H9 (cell line): ENCODE data around the gene MAPK11. TPM values are rescaled to one million over a fixed set of nuclear protein-coding genes. Genes with fewer than 3 reads are reported as not detected.

ENCODE experiments used
- DNase-seq: peaks from one replicate; pipeline ENCODE4 v3.0.0-alpha.2; 2017
- H2AFZ ChIP-seq: one replicate; pipeline ENCODE4 v1.6.1; 2013; ENCODE audit warnings: mild to moderate bottlenecking, low read length, control low read depth, moderate library complexity
- H2AK5ac ChIP-seq: 2 replicates; pipeline ENCODE4 v1.6.1; 2013; ENCODE audit warnings: low read length, control low read depth, mixed read lengths; ENCODE audit not compliant: insufficient read length
- H2BK120ac ChIP-seq: one replicate; pipeline ENCODE4 v1.6.1; 2013; ENCODE audit warnings: low read depth, mild to moderate bottlenecking, low read length, control low read depth, inconsistent platforms; ENCODE audit not compliant: poor library complexity, severe bottlenecking
- H2BK12ac ChIP-seq: 2 replicates; pipeline ENCODE4 v1.6.1; 2013; ENCODE audit warnings: low read length, control low read depth, mixed read lengths, low read depth; ENCODE audit not compliant: insufficient read length
- H2BK15ac ChIP-seq: 2 replicates; pipeline ENCODE4 v1.6.1; 2013; ENCODE audit warnings: low read depth, low read length, control low read depth
- H2BK20ac ChIP-seq: one replicate; pipeline ENCODE4 v1.6.1; 2013; ENCODE audit warnings: low read depth, mild to moderate bottlenecking, low read length, control low read depth, inconsistent platforms; ENCODE audit not compliant: poor library complexity, severe bottlenecking
- H2BK5ac ChIP-seq: 2 replicates; pipeline ENCODE4 v1.6.1; 2013; ENCODE audit warnings: low read length, control low read depth, mixed read lengths; ENCODE audit not compliant: insufficient read length
- H3K14ac ChIP-seq: 2 replicates; pipeline ENCODE4 v1.6.1; 2013; ENCODE audit warnings: low read length, control low read depth; ENCODE audit not compliant: insufficient read depth
- H3K18ac ChIP-seq: 2 replicates; pipeline ENCODE4 v1.6.1; 2013; ENCODE audit warnings: low read depth, mild to moderate bottlenecking, mixed read lengths, low read length, control low read depth; ENCODE audit not compliant: insufficient read length
- H3K23ac ChIP-seq: 2 replicates; pipeline ENCODE4 v1.6.1; 2013; ENCODE audit warnings: low read length, control low read depth, mixed read lengths, low read depth; ENCODE audit not compliant: insufficient read length
- H3K23me2 ChIP-seq: 2 replicates; pipeline ENCODE4 v1.6.1; 2013; ENCODE audit warnings: low read depth, mild to moderate bottlenecking, mixed read lengths, low read length, control low read depth; ENCODE audit not compliant: insufficient read length, poor library complexity, severe bottlenecking
- H3K27ac ChIP-seq: 2 replicates; pipeline ENCODE4 v1.5.1; 2013; ENCODE audit warnings: low read length, control low read depth, mixed read lengths, low read depth; ENCODE audit not compliant: insufficient read length
- H3K27me3 ChIP-seq: 2 replicates; pipeline ENCODE4 v1.6.1; 2013; ENCODE audit warnings: low read length, control low read depth, inconsistent platforms; ENCODE audit not compliant: insufficient read depth
- H3K4ac ChIP-seq: 2 replicates; pipeline ENCODE4 v1.6.1; 2013; ENCODE audit warnings: low read depth, mild to moderate bottlenecking, control low read depth, inconsistent platforms, low read length, moderate library complexity
- H3K4me1 ChIP-seq: 2 replicates; pipeline ENCODE4 v1.6.1; 2013; ENCODE audit warnings: low read length, control low read depth, inconsistent platforms; ENCODE audit not compliant: insufficient read depth
- H3K4me2 ChIP-seq: 2 replicates; pipeline ENCODE4 v1.6.1; 2013; ENCODE audit warnings: low read length, control low read depth, mixed read lengths; ENCODE audit not compliant: insufficient read length, insufficient read depth
- H3K56ac ChIP-seq: 2 replicates; pipeline ENCODE4 v1.6.1; 2013; ENCODE audit warnings: low read depth, mild to moderate bottlenecking, mixed read lengths, low read length, control low read depth; ENCODE audit not compliant: insufficient read length
- H3K79me1 ChIP-seq: 2 replicates; pipeline ENCODE4 v1.6.1; 2013; ENCODE audit warnings: low read depth, mild to moderate bottlenecking, moderate library complexity, low read length, control low read depth, inconsistent platforms; ENCODE audit not compliant: insufficient read depth, poor library complexity, severe bottlenecking
- H3K79me2 ChIP-seq: 2 replicates; pipeline ENCODE4 v1.6.1; 2013; ENCODE audit warnings: low read length, control low read depth, inconsistent platforms; ENCODE audit not compliant: insufficient read depth
- H3K9ac ChIP-seq: 2 replicates; pipeline ENCODE4 v1.6.1; 2013; ENCODE audit warnings: low read length, control low read depth, mixed read lengths; ENCODE audit not compliant: insufficient read length; ENCODE audit errors: extremely low read depth
- H3K9me3 ChIP-seq: one replicate; pipeline ENCODE4 v1.6.1; 2013; ENCODE audit warnings: low read depth, low read length, inconsistent platforms; ENCODE audit not compliant: control insufficient read depth
- H3T11ph ChIP-seq: one replicate; pipeline ENCODE4 v1.6.1; 2013; ENCODE audit warnings: mild to moderate bottlenecking, low read length, control low read depth, inconsistent platforms
- H4K20me1 ChIP-seq: one replicate; pipeline ENCODE4 v1.6.1; 2013; ENCODE audit not compliant: control insufficient read depth, insufficient read length, insufficient read depth
- H4K5ac ChIP-seq: 2 replicates; pipeline ENCODE4 v1.6.1; 2013; ENCODE audit warnings: low read depth, mild to moderate bottlenecking, mixed read lengths, low read length, control low read depth; ENCODE audit not compliant: insufficient read length
- H4K8ac ChIP-seq: replicated peaks from 2 replicates; pipeline ENCODE4 v1.6.1; 2013; ENCODE audit warnings: low read length, control low read depth, mixed read lengths, low read depth; ENCODE audit not compliant: insufficient read length
- H4K91ac ChIP-seq: 2 replicates; pipeline ENCODE4 v1.6.1; 2013; ENCODE audit warnings: low read depth, mild to moderate bottlenecking, moderate library complexity, mixed read lengths, low read length, control low read depth; ENCODE audit not compliant: insufficient read length
- H3K27ac Mint-ChIP-seq, 3 experiments: 2 replicates in 2 of 3; 3 replicates in 1 of 3; pipeline ENCODE4 v1.8.0; 2020 to 2021; ENCODE audit warnings: mixed read lengths in 3 of 3, mild to moderate bottlenecking in 1 of 3, moderate library complexity in 1 of 3
- H3K27me3 Mint-ChIP-seq: 2 replicates; pipeline ENCODE4 v1.8.0; 2021; ENCODE audit warnings: low read depth, mild to moderate bottlenecking, moderate library complexity, mixed read lengths
- H3K36me3 Mint-ChIP-seq, 3 experiments: 2 replicates in 2 of 3; 3 replicates in 1 of 3; pipeline ENCODE4 v1.8.0; 2020 to 2021; ENCODE audit warnings: low read depth in 3 of 3, mixed read lengths in 3 of 3; ENCODE audit not compliant: insufficient read depth in 1 of 3
- H3K4me1 Mint-ChIP-seq, 2 experiments: 2 replicates each; pipeline ENCODE4 v1.8.0; 2020; ENCODE audit warnings: mixed read lengths in 2 of 2
- H3K4me3 Mint-ChIP-seq, 2 experiments: 2 replicates in 1 of 2; 3 replicates in 1 of 2; pipeline ENCODE4 v1.8.0; 2020 to 2021; ENCODE audit warnings: mild to moderate bottlenecking in 2 of 2, mixed read lengths in 2 of 2, moderate library complexity in 1 of 2
- H3K9me3 Mint-ChIP-seq, 2 experiments: 2 replicates in 1 of 2; 3 replicates in 1 of 2; pipeline ENCODE4 v1.8.0; 2020; ENCODE audit warnings: mild to moderate bottlenecking in 2 of 2, mixed read lengths in 2 of 2, moderate library complexity in 1 of 2
- WGBS: extraction: QIAGEN DNeasy Blood & Tissue Kit; methylation state at CpG from one replicate; pipeline ENCODE4 v1.1.7; 2013; ENCODE audit warnings: missing lambda C conversion rate, low lambda C conversion rate, mixed read lengths; ENCODE audit not compliant: insufficient read length; ENCODE audit errors: extremely low coverage; 5-methylcytosine and 5-hydroxymethylcytosine counted together
- total RNA-seq: library from RNA; stranded (reverse); gene quantifications from 2 replicates; pipeline ENCODE4 v1.2.1, GENCODE V29; 2021
- TF ChIP-seq, protein P1 (sequence below): fragments of 200-600 bp; sonication (generic); conservative IDR thresholded peaks from 3 replicates; pipeline ENCODE4 v1.8.0; 2021; ENCODE audit warnings: antibody characterized with exemption, mild to moderate bottlenecking

Gene MAPK11
- total RNA-seq, 1 experiment from 2014 or later: 1.5 TPM

- H4K20me1 ChIP-seq: no peaks in the 10 kb centered on the region
- no peak overlapping the region for H3K18ac ChIP-seq
- no peak overlapping the region for H2BK15ac ChIP-seq
- no peak overlapping the region for H3T11ph ChIP-seq
- peaks cover 18 to 21% of the 10 kb centered on the region in 2 experiments for H3K4me1 Mint-ChIP-seq
- H3K14ac ChIP-seq: no peak overlapping the region
- no peak overlapping the region for H3K56ac ChIP-seq
- H3K27ac ChIP-seq: no peak overlapping the region
- H3K23me2 ChIP-seq: peaks cover 5% of the 10 kb centered on the region
- no peak overlapping the region for H3K4me2 ChIP-seq
- H3K27ac Mint-ChIP-seq: peak overlapping the region in 1 of 3 experiments; percentile 62; a peak in 1 of 7 replicates
- TF ChIP-seq, protein P1, sequence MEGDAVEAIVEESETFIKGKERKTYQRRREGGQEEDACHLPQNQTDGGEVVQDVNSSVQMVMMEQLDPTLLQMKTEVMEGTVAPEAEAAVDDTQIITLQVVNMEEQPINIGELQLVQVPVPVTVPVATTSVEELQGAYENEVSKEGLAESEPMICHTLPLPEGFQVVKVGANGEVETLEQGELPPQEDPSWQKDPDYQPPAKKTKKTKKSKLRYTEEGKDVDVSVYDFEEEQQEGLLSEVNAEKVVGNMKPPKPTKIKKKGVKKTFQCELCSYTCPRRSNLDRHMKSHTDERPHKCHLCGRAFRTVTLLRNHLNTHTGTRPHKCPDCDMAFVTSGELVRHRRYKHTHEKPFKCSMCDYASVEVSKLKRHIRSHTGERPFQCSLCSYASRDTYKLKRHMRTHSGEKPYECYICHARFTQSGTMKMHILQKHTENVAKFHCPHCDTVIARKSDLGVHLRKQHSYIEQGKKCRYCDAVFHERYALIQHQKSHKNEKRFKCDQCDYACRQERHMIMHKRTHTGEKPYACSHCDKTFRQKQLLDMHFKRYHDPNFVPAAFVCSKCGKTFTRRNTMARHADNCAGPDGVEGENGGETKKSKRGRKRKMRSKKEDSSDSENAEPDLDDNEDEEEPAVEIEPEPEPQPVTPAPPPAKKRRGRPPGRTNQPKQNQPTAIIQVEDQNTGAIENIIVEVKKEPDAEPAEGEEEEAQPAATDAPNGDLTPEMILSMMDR: no peak
- no peaks in the 10 kb centered on the region for H3K9me3 Mint-ChIP-seq
- WGBS: no CpG with 5 or more reads among the region's 21 CpGs
- H4K8ac ChIP-seq: no peak overlapping the region
- H3K4me3 Mint-ChIP-seq: peak overlapping the region in 1 of 2 experiments; percentile 44; a peak in 1 of 5 replicates
- H2AK5ac ChIP-seq: no peak overlapping the region
- H3K4me1 ChIP-seq: no peaks in the 10 kb centered on the region; the same call in 1 of the 2 replicates
- H3K27me3 ChIP-seq: no peaks in the 10 kb centered on the region
- H2BK20ac ChIP-seq: no peak overlapping the region
- H3K79me2 ChIP-seq: no peaks in the 10 kb centered on the region
- H3K9ac ChIP-seq: no peak overlapping the region
- H2BK120ac ChIP-seq: no peak overlapping the region
- H4K91ac ChIP-seq: no peak overlapping the region
- no peak for DNase-seq
- no peak overlapping the region for H3K4ac ChIP-seq
- no peak overlapping the region for H2BK5ac ChIP-seq
- no peak overlapping the region for H2AFZ ChIP-seq
- no peaks in the 10 kb centered on the region; a peak in 1 of 7 replicates for H3K36me3 Mint-ChIP-seq
- H3K79me1 ChIP-seq: no peaks in the 10 kb centered on the region
- peaks cover 4% of the 10 kb centered on the region for H3K27me3 Mint-ChIP-seq
- no peaks in the 10 kb centered on the region for H3K9me3 ChIP-seq
- H3K23ac ChIP-seq: no peak overlapping the region
- H4K5ac ChIP-seq: no peak overlapping the region
- no peak overlapping the region for H2BK12ac ChIP-seq
Measured at GRCh38 chr22:50310031-50310722, 40.0 kb upstream of the MAPK11 start.
